Aorta (tissue), 5 donors: ENCODE data around the gene FHL5. TPM values are rescaled to one million over a fixed set of nuclear protein-coding genes. Genes with fewer than 3 reads are reported as not detected.
"Not testable (repeated sequence)": the region's sequence is repeated elsewhere in the genome, so short reads cannot be mapped to it uniquely, and the experiment has no call there.

Experiments
- ATAC-seq: fragments of 200-7000 bp; cut with Tn5 transposase; one replicate; pipeline ENCODE4 v1.9.1; 2022; ENCODE audit warnings: moderate library complexity; ENCODE audit not compliant: low FRiP score
- DNase-seq, 2 donors: peaks; one replicate each; pipeline ENCODE4 v3.0.0-alpha.2; 2020
- H3K27ac ChIP-seq, 2 donors: one replicate each; pipeline ENCODE4 v1.5.1; 2013; ENCODE audit warnings: low read length in 2 of 2, mild to moderate bottlenecking in 2 of 2, moderate library complexity in 2 of 2, control low read depth in 1 of 2, inconsistent platforms in 1 of 2, low read depth in 1 of 2
- H3K27me3 ChIP-seq, 2 donors: one replicate each; pipeline ENCODE4 v1.6.1; 2013; ENCODE audit warnings: control low read depth in 1 of 2, low read length in 1 of 2, mild to moderate bottlenecking in 1 of 2, moderate library complexity in 1 of 2; ENCODE audit not compliant: insufficient read depth in 2 of 2, control insufficient read depth in 1 of 2
- H3K36me3 ChIP-seq, 2 donors: one replicate each; pipeline ENCODE4 v1.6.1; 2013; ENCODE audit warnings: control low read depth in 1 of 2, low read length in 1 of 2, mild to moderate bottlenecking in 1 of 2; ENCODE audit not compliant: insufficient read depth in 2 of 2, control insufficient read depth in 1 of 2
- H3K4me1 ChIP-seq, 2 donors: one replicate each; pipeline ENCODE4 v1.6.1; 2013; ENCODE audit warnings: low read length in 2 of 2, control low read depth in 1 of 2, mild to moderate bottlenecking in 1 of 2, moderate library complexity in 1 of 2; ENCODE audit not compliant: insufficient read depth in 2 of 2, control insufficient read depth in 1 of 2
- H3K4me3 ChIP-seq, 2 donors: one replicate each; pipeline ENCODE4 v1.5.1; 2013; ENCODE audit warnings: low read length in 2 of 2, control low read depth in 1 of 2, mild to moderate bottlenecking in 1 of 2
- H3K9me3 ChIP-seq: one replicate; pipeline ENCODE4 v1.6.1; 2013; ENCODE audit warnings: mild to moderate bottlenecking, low read length; ENCODE audit not compliant: control insufficient read depth
- WGBS, 2 donors: extraction: QIAGEN DNeasy Blood & Tissue Kit; methylation state at CpG; one replicate each; pipeline ENCODE4 v1.1.7; 2013; 5-methylcytosine and 5-hydroxymethylcytosine counted together
- intact Hi-C, 2 donors: fragments of 100-400 bp; cut with DNase I; formaldehyde crosslinking; loops; one replicate each; pipeline versions ENCODE4 v1.14.2 to v1.15.0; 2022
- polyA plus RNA-seq, 2 donors: library from polyadenylated mRNA; stranded (reverse); fragments of 200-250 nt; gene quantifications; one replicate each; pipeline ENCODE4 v1.2.3, GENCODE V29; 2013
- total RNA-seq, 2 donors: library from RNA; stranded (reverse); fragmentation: NEBNext Ultra II Directional; extraction: Animal tissue kit (Norgen Biotek cat#: 25700); gene quantifications; one replicate each; pipeline ENCODE4 v1.2.1, GENCODE V29; 2021
- donor health status: healthy with polysubstance abuse.
- donor health status: Bipolar disorder and iron deficiency.
- donor health status: DM: no; HTN: no; CAD: no.
- donor health status: DM: no; HTN: no; CAD: no.
- donor health status: DM: yes; HTN: yes; CAD: no.

The FHL5 gene
- total and polyA plus RNA-seq, 4 donors = 37.6 to 413 (median 72.1) TPM

- WGBS, 2 donors = 76 to 80% methylated on average over 5 of the region's 5 CpGs
- H3K27ac ChIP-seq = no peak overlapping the region
- H3K36me3 ChIP-seq = peaks cover 2 to 4% of the 10 kb centered on the region in 2 donors
- ATAC-seq = no peak
- H3K27me3 ChIP-seq = no peaks in the 10 kb centered on the region
- no peak overlapping the region for H3K4me3 ChIP-seq
- DNase-seq = no peak
- intact Hi-C loops = no loop called here
- no peaks in the 10 kb centered on the region for H3K9me3 ChIP-seq
- H3K4me1 ChIP-seq = no peaks in the 10 kb centered on the region
Measured at GRCh38 chr6:96537726-96538125, 25.2 kb upstream of the FHL5 start.

DNA sequence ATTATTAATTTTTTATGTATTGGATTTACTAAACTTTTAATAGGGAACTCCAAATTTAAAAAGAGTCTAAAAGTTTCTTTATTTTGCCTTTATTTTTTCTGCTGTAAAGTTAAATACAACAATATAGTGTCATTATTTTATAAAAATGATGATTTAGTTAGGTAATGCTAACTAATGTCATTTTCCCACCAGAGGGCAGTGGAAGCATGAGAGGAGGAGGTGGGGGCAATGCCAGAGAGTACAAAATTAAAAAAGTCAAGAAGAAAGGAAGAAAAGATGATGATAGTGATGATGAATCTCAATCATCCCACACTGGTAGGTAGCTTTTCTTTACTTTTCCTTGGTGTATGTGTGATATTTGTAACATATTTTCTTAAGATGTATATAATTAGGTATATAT lies 20.2 kb upstream of the FHL5 start:
- ATAC-seq (peak; percentile 41), DNase-seq (no peak)
- Histone ChIP-seq H3K4me1 (no peaks in the 10 kb centered on the region), H3K9me3 (no peaks in the 10 kb centered on the region), H3K4me3 (no peak overlapping the region), H3K27ac (no peak overlapping the region), H3K36me3 (peaks cover 2 to 3% of the 10 kb centered on the region in 2 donors), H3K27me3 (no peaks in the 10 kb centered on the region)
- intact Hi-C loops = loop anchor here (5.0 kb wide), 3 partner anchors 220 to 510 kb away; partner anchors contain the start of gene NDUFAF4 (in 2 of the 2)

DNA sequence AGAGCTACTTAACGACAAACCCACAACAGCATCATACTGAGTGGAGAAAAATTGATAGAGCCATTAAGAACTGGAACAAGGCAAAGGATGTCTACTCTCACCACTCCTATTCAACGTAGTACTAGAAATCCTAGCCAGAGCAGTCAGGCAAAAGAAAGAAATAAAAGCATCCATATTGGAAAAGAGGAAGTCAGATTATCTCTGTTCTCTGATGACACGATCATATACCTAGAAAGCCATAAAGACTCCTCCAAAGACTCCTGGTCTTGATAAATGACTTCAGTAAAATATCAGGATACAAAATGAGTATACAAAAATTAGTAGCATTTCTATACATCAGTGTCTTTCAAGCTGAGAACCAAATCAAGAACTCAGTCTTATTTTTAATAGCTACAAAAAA lies 17.0 kb upstream of the FHL5 start:
- Histone ChIP-seq H3K4me3 (no peak overlapping the region), H3K4me1 (no peaks in the 10 kb centered on the region), H3K27ac (no peak overlapping the region), H3K36me3 (peaks cover 5% of the 10 kb centered on the region in 2 donors), H3K27me3 (no peaks in the 10 kb centered on the region), H3K9me3 (no peaks in the 10 kb centered on the region)
- DNase-seq (no peak), ATAC-seq (no peak)
- 96 to 97% methylated on average over 3 of the region's 3 CpGs for WGBS, 2 donors
- intact Hi-C loops = loop anchor here in 1 of 2 donors (5.0 kb wide), 1 partner anchor 506 kb away; no protein-coding TSS in a partner anchor

GRCh38 chr6:96547654-96548053 lies 15.3 kb upstream of the FHL5 start:
- H3K27me3 ChIP-seq = no peaks in the 10 kb centered on the region
- ATAC-seq (no peak), DNase-seq (no peak)
- no peak overlapping the region for H3K27ac ChIP-seq
- intact Hi-C loops = loop anchor here in 1 of 2 donors (5.0 kb wide), 1 partner anchor 505 kb away; no protein-coding TSS in a partner anchor
- no peaks in the 10 kb centered on the region for H3K9me3 ChIP-seq
- no peaks in the 10 kb centered on the region for H3K4me1 ChIP-seq
- WGBS, 2 donors = 95% methylated on average over 4 of the region's 4 CpGs
- H3K4me3 ChIP-seq = no peak overlapping the region
- H3K36me3 ChIP-seq = peaks cover 6 to 7% of the 10 kb centered on the region in 2 donors

DNA sequence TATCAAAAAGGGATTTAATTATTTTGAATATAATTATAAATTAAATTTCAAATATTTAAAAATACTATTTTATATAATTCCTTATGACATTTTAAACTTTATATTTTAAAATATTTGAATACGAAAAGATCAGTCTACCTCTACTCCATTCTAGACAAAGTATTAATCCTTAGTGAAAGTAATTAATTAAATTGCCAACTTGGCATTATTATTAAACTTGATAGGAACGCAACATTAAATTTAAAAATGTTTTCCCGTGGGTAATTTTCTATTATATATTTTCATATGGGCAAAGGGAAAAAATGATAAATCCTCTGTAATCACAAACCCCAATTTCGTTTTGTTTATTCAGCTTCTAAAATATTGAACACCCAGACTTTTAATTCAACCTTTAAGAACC lies 8.4 kb upstream of the FHL5 start:
- ATAC-seq = no peak
- no peak for DNase-seq
- no peak overlapping the region for H3K27ac ChIP-seq
- intact Hi-C loops = no loop called here
- peaks cover 7 to 8% of the 10 kb centered on the region in 2 donors for H3K36me3 ChIP-seq
- no peak overlapping the region for H3K4me3 ChIP-seq
- H3K27me3 ChIP-seq = no peaks in the 10 kb centered on the region
- WGBS, 2 donors = 93% methylated on average over 4 of the region's 4 CpGs
- no peaks in the 10 kb centered on the region for H3K9me3 ChIP-seq
- H3K4me1 ChIP-seq = no peaks in the 10 kb centered on the region

GRCh38 chr6:96559740-96560139 lies 3.2 kb upstream of the FHL5 start:
- intact Hi-C loops = loop anchor here (5.0 to 10.0 kb wide), 2 partner anchors 43 to 55 kb away; no protein-coding TSS in a partner anchor
- not testable (repeated sequence) for H3K9me3 ChIP-seq, ATAC-seq, DNase-seq, H3K36me3 ChIP-seq, H3K4me3 ChIP-seq, H3K27me3 ChIP-seq, H3K27ac ChIP-seq, H3K4me1 ChIP-seq
- 96 to 99% methylated on average over 2 of the region's 2 CpGs for WGBS, 2 donors

DNA sequence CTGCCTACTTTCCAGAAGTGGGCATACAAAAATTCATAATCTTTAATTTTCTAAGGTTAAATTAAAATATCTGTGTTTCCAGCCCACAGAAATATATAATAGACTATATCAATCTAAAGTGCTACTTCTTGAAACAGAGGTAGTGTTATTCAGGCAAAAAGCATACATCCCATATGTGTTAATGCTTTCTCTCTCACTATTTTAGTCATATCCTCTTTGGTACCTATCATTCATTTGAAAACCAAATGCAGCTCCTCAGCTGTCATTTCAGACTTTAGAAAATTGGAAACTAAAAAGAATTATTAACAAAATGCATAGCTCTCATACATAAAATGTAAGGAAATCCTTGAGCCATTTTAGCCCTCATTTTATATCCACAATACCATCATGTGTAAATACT lies 925 bp downstream of the FHL5 start:
- Histone ChIP-seq H3K9me3 (no peaks in the 10 kb centered on the region), H3K4me1 (no peaks in the 10 kb centered on the region), H3K27ac (no peak overlapping the region), H3K36me3 (no peaks in the 10 kb centered on the region), H3K4me3 (peak overlapping the region; percentile 59 to 95), H3K27me3 (no peaks in the 10 kb centered on the region)
- no peak for DNase-seq
- no peak for ATAC-seq
- intact Hi-C loops = loop anchor here (1.0 to 10.0 kb wide), 3 partner anchors 38 to 57 kb away; no protein-coding TSS in a partner anchor

GRCh38 chr6:96570053-96570452 lies 7.1 kb downstream of the FHL5 start:
- H3K27me3 ChIP-seq = no peaks in the 10 kb centered on the region
- intact Hi-C loops = no loop called here
- H3K36me3 ChIP-seq = no peaks in the 10 kb centered on the region
- WGBS, 2 donors = 78 to 92% methylated on average over 2 of the region's 2 CpGs
- no peaks in the 10 kb centered on the region for H3K4me1 ChIP-seq
- ATAC-seq (no peak), DNase-seq (no peak)
- no peaks in the 10 kb centered on the region for H3K9me3 ChIP-seq
- no peak overlapping the region for H3K4me3 ChIP-seq
- H3K27ac ChIP-seq = no peak overlapping the region

GRCh38 chr6:96571551-96571950 lies 8.6 kb downstream of the FHL5 start:
- H3K27me3 ChIP-seq = no peaks in the 10 kb centered on the region
- no peaks in the 10 kb centered on the region for H3K36me3 ChIP-seq
- no peaks in the 10 kb centered on the region for H3K4me1 ChIP-seq
- intact Hi-C loops = no loop called here
- ATAC-seq = no peak
- no peak for DNase-seq
- H3K9me3 ChIP-seq = no peaks in the 10 kb centered on the region
- H3K27ac ChIP-seq = no peak overlapping the region
- H3K4me3 ChIP-seq = no peak overlapping the region
